Mucosa of stomach (tissue), 1 donor: ENCODE results near the gene BTNL3.
"Not testable (repeated sequence)": the region's sequence is repeated elsewhere in the genome, so short reads cannot be mapped to it uniquely, and the experiment has no call there.

ENCODE experiments used
- H3K27me3 ChIP-seq: one replicate; pipeline ENCODE4 v1.7.0; 2013; ENCODE audit warnings: mild to moderate bottlenecking, low read length; ENCODE audit not compliant: control insufficient read depth, insufficient read depth
- H3K36me3 ChIP-seq: one replicate; pipeline ENCODE4 v1.7.0; 2013; ENCODE audit warnings: low read length; ENCODE audit not compliant: control insufficient read depth, insufficient read depth
- H3K4me1 ChIP-seq: one replicate; pipeline ENCODE4 v1.7.0; 2013; ENCODE audit warnings: mild to moderate bottlenecking, low read length; ENCODE audit not compliant: control insufficient read depth, insufficient read depth
- H3K4me3 ChIP-seq: one replicate; pipeline ENCODE4 v1.7.0; 2013; ENCODE audit warnings: low read length
- H3K9ac ChIP-seq: one replicate; pipeline ENCODE4 v1.7.0; 2013; ENCODE audit warnings: mild to moderate bottlenecking, low read length, moderate library complexity
- H3K9me3 ChIP-seq: one replicate; pipeline ENCODE4 v1.7.0; 2013; ENCODE audit warnings: mild to moderate bottlenecking, low read length, moderate library complexity; ENCODE audit not compliant: control insufficient read depth
- donor health status: Pancreatic carcinoma.

Gene BTNL3

DNA sequence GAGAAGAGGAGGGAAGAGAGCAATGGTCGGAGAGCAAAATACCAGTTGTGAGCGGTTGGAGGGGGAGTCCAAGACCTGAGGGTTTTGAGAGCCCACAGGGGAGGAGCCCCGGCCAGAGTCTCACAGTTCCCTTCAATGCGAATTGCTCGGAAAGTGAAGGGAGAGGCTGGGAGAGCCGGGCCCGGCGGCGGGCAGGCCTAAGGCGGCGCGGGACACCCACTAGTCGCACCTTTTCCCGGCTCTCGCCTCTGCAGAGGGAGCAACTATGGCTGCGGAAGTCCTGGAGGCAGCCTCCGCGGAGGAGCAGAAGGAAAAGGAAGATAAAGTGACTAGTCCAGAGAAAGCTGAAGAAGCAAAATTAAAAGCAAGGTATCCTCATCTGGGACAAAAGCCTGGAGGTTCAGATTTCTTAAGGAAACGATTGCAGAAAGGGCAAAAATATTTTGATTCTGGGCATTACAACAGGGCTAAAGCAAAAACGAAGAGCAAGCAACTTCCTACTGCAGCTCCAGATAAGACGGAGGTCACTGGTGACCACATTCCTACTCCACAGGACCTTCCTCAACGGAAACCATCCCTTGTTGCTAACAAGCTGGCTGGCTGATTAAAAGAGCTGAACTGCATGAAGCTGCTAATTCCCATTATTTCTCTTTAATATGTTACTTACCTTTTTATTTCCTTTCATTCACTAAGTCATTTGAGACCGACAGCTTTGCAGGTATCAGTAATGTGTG lies 6.5 kb upstream of the BTNL3 start:
- Histone ChIP-seq H3K4me1 (no peaks in the 10 kb centered on the region), H3K9me3 (no peaks in the 10 kb centered on the region), H3K4me3 (no peak overlapping the region), H3K9ac (no peak overlapping the region), H3K36me3 (no peaks in the 10 kb centered on the region), H3K27me3 (no peaks in the 10 kb centered on the region)

DNA sequence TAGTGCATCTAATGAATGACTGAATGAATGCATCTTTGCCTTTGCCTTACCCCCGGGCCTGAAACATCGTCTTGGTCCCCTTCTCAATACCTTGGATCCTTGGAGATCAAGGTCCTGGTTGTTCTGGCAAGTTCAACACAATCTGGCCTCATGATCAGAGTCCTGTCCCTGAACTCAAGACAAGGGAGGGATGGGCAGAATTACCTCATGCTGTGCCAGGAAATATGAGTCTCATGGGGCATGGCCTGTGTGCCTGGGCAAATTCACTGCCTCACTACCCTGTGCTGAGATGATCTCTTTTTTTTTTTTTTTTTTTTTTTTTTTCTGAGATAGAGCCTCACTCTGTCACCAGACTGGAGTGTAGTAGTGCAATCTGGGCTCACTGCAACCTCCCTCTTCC lies 630 bp upstream of the BTNL3 start:
- no peak overlapping the region for H3K4me3 ChIP-seq
- H3K9me3 ChIP-seq = no peaks in the 10 kb centered on the region
- H3K4me1 ChIP-seq = peaks cover 21% of the 10 kb centered on the region
- no peaks in the 10 kb centered on the region for H3K27me3 ChIP-seq
- H3K36me3 ChIP-seq = no peaks in the 10 kb centered on the region
- no peak overlapping the region for H3K9ac ChIP-seq

DNA sequence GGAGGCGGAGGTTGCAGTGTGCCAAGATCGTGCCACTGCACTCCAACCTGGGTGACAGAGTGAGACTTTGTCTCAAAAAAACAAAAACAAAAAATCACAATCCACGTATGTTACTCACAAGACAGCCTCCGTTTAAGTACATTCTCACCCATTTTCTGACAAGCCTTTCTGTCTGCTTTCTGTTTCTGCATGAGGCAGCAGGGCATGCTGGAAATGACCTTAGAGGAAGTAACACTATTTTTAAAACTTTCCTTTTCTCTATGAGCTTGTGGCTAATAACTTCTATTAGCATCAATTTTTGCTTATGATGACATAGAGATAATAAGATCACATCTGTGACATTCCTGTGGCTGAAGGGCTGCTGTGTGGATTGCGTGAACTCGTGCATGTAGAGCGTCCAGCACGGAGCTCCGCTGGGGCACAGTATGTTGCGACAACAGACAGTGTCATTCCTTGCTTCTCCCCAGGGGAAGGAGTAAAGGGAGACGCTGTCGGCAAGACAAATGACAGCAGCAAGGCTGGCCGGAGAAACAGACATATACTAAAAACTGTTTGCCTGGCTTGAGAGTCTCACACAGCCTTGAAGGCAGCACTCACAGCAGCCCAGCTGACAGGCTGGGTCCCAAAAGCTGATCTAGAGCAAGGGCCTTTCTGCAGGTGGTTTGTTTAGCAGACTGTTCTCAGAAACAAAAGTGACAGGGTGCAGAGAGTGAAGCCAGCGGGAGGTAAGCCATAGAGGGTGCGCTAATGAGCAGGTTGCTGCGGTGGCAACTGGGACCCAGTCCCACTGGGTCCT lies 1.6 kb downstream of the BTNL3 start:
- H3K9me3 ChIP-seq = no peaks in the 10 kb centered on the region
- no peaks in the 10 kb centered on the region for H3K27me3 ChIP-seq
- no peak overlapping the region for H3K9ac ChIP-seq
- H3K4me3 ChIP-seq = no peak overlapping the region
- peaks cover 21% of the 10 kb centered on the region for H3K4me1 ChIP-seq
- no peaks in the 10 kb centered on the region for H3K36me3 ChIP-seq

DNA sequence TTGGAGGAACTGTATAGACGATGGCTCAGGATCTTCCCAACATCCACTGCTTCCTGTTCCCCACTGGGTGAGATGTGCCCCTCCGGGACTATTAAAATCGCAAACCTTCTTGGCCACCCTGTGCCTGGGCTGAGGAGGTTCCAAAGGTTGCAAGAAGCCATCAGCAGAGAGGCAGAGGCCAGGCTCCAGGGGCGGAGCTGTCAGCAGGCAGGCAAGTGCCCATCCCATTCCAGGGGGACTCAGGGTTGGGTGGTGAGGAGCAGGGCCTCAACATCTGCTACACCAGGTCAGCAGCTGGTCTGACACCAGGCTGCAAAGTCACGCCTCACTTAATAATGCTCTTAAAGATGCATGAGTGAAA lies 2.2 kb downstream of the BTNL3 start:
- Histone ChIP-seq H3K9me3 (no peaks in the 10 kb centered on the region), H3K9ac (no peak overlapping the region), H3K36me3 (no peaks in the 10 kb centered on the region), H3K4me1 (peaks cover 21% of the 10 kb centered on the region), H3K4me3 (no peak overlapping the region), H3K27me3 (no peaks in the 10 kb centered on the region)

DNA sequence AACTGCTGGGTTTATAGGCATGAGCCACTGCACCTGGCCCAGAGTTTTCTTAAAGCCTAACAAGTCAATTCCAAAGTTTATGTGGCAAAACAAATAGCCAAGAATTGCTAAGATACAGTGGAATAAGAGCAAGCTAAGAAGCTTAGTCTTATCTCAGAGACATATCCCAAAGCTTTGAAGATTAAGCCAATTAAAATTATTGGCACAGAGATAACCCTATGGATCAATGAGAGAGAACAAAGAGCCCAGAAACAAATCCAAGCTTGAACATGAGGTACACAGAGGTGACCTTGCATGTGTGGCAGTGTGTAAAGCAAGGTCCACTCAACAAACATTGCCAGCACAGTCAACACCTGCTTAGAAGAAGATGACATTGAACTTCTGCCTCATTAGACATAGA lies 13.3 kb downstream of the BTNL3 start:
- Histone ChIP-seq H3K27me3 (peaks cover 4% of the 10 kb centered on the region), H3K4me1 (no peaks in the 10 kb centered on the region), H3K9ac (no peak overlapping the region), H3K9me3 (no peaks in the 10 kb centered on the region), H3K4me3 (no peak overlapping the region), H3K36me3 (no peaks in the 10 kb centered on the region)

DNA sequence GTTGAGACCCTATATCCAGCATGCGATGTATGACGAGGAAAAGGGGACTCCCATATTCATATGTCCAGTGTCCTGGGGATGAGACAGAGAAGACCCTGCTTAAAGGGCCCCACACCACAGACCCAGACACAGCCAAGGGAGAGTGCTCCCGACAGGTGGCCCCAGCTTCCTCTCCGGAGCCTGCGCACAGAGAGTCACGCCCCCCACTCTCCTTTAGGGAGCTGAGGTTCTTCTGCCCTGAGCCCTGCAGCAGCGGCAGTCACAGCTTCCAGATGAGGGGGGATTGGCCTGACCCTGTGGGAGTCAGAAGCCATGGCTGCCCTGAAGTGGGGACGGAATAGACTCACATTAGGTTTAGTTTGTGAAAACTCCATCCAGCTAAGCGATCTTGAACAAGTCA lies 17.1 kb downstream of the BTNL3 start:
- Histone ChIP-seq H3K4me3 (no peak overlapping the region), H3K4me1 (no peaks in the 10 kb centered on the region), H3K9ac (no peak overlapping the region), H3K27me3 (peaks cover 9% of the 10 kb centered on the region), H3K36me3 (no peaks in the 10 kb centered on the region), H3K9me3 (no peaks in the 10 kb centered on the region)

DNA sequence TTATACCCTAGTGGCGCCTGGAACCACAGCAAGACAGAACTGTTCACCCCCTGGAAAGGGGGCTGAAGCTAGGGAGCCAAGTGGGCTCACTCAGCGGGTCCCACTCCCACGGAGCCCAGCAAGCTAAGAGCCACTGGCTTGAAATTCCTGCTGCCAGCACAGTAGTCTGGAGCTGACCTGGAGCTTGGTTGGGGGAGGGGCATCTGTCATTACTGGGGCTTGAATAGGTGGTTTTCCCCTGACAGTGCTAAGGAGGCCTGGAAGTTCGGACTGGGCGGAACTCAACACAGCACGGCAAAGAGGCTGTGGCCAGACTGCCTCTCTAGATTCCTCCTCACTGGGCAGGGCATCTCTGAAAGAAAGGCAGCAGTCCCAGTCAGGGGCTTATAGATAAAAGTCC lies 19.5 kb downstream of the BTNL3 start:
- H3K4me1 ChIP-seq = no peaks in the 10 kb centered on the region
- H3K4me3 ChIP-seq = no peak overlapping the region
- H3K9me3 ChIP-seq = no peaks in the 10 kb centered on the region
- H3K9ac ChIP-seq = no peak overlapping the region
- H3K27me3 ChIP-seq = peaks cover 9% of the 10 kb centered on the region
- no peaks in the 10 kb centered on the region for H3K36me3 ChIP-seq

DNA sequence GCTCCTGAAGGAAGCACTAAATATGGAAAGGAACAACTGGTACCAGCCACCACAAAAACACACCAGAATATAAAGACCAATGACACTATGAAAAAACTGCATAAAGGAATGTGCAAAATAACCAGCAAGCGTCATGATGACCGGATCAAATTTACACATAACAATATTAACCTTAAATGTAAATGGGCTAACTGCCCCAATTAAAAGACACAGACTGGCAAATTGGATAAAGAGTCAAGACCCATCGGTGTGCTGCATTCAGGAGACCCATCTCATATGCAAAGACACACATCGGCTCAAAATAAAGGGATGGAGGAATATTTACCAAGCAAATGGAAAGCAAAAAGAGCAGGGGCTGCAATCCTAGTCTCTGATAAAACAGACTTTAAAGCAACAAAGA lies 21.4 kb downstream of the BTNL3 start:
- not testable (repeated sequence) for H3K4me3 ChIP-seq, H3K4me1 ChIP-seq, H3K9ac ChIP-seq, H3K36me3 ChIP-seq, H3K9me3 ChIP-seq, H3K27me3 ChIP-seq

DNA sequence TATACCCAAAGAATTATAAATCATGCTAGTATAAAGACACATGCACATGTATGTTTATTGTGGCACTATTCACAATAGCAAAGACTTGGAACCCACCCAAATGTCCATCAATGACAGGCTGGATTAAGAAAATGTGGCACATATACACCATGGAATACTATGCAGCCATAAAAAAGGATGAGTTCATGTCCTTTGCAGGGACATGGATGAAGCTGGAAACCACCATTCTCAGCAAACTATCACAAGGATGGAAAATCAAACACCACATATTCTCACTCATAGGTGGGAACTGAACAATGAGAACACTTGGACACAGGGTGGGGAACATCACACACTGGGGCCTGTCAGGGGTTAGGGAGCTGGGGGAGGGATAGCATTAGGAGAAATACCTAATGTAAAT lies 26.0 kb downstream of the BTNL3 start:
- H3K4me3 ChIP-seq, H3K4me1 ChIP-seq, H3K36me3 ChIP-seq, H3K9me3 ChIP-seq, H3K27me3 ChIP-seq, H3K9ac ChIP-seq: not testable (repeated sequence)

DNA sequence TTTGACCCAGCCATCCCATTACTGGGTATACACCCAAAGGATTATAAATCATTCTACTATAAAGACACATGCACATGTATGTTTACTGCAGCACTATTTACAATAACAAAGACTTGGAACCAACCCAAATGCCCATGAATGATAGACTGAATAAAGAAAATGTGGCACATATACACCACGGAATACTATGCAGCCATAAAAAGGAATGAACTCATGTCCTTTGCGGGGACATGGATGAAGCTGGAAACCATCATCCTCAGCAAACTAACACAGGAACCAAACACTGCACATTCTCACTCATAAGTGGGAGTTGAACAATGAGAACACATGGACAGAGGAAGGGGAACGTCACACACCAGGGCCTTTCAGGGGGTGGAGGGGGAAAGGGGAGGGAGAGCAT lies 28.8 kb downstream of the BTNL3 start:
- not testable (repeated sequence) for H3K4me1 ChIP-seq, H3K9ac ChIP-seq, H3K4me3 ChIP-seq, H3K9me3 ChIP-seq, H3K36me3 ChIP-seq, H3K27me3 ChIP-seq

DNA sequence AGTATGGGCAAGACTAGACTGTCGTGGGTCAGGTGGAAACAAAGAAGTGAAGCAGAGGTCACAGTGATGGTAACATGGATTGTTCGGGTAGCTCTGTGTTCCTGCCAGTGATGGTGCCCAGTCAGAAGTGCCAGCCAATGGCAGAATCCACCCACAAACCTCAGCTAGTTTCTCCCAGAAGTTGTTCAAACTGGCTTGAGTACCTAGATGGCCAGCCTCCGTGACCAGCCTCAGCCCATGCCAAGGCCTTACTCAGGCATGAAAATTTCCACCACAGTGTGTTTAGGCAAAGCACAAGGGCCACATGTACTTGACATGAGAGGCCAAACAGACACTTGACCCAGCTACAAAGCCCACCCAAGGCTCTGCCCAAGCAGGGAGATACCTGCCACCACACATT lies 32.0 kb downstream of the BTNL3 start:
- H3K9ac ChIP-seq = no peak overlapping the region
- H3K27me3 ChIP-seq = no peaks in the 10 kb centered on the region
- no peak overlapping the region for H3K4me3 ChIP-seq
- H3K9me3 ChIP-seq = no peaks in the 10 kb centered on the region
- H3K4me1 ChIP-seq = no peaks in the 10 kb centered on the region
- no peaks in the 10 kb centered on the region for H3K36me3 ChIP-seq

DNA sequence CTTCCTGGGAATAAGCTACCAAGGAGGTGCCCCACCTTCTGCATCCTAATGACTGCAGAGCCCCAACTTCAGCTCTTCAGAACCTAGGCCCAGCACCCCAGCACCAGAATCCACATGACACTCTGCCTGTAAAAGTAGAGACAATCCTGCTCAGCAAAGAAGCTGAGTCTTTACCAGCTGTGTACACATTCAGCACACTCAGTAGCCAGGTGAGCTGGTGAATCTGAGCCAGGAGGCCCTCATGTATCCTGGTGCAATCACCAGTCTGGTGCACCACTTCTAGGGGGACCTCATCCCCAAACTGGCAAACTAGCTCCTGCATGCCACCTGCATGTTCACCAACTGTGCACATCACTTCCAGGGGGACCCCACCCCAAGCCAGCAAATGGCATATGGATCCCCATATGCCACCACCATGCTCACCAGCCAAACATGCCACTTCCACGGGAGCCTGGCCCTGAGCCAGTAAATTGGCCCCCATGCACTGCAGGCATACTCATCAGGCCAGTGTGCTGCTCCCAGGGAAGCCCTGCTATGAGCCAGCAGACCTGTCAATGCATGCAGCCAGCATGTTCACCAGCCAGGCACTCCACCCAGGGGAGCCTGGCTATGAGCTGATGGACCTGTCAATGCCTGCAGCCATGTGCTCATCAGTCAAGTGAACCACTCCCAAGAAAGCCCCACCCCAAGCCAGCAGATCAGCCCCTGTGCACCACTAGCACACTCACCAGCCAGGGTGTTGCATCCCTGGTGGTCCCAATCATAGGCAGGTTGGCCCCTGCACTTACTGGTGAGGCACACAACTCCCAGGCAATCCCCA lies 35.8 kb downstream of the BTNL3 start:
- Histone ChIP-seq H3K4me3 (no peak overlapping the region), H3K27me3 (no peaks in the 10 kb centered on the region), H3K9me3 (no peaks in the 10 kb centered on the region), H3K36me3 (no peaks in the 10 kb centered on the region), H3K9ac (no peak overlapping the region), H3K4me1 (no peaks in the 10 kb centered on the region)
